ENCODE measurements around the gene TRIP12. TPM values are rescaled to one million over a fixed set of nuclear protein-coding genes. Genes with fewer than 3 reads are reported as not detected.

Gene TRIP12
- total and polyA plus RNA-seq, 2 donors (not counting 3 experiments of a cell fraction or from before 2014, with no cell fraction given), result 53.8 to 278 TPM

DNA sequence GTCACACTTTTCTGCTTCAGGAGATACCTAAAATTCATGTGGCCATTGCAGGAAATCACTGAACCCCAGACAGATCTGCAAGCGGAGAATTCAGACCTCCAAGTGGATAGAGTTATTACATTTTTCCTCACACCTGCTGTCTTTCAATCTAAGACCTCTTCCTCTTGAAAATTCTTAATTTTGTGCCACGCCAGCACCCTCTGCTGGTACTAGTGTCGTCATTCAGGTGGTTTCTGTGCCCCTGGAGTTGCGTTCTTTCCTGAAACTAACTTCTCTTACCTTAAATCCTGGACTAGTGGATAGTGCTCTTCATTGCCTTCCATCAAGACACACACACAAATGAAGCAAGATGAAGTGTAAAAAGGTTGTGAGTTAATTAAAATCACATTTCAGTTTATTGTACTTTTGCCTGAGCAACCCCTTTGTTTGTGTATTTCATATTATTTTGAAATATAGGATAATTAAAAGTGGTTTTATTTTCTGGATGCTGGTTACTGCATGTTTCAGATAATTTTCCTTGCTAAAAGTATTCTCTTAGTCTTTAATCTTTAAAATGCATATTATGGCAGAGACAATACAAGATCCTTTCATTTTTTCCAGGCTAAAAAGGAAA, 205.8 kb downstream of the TRIP12 start:
- H3K9me3 ChIP-seq (replicated peaks; ENCODE audit: control insufficient read depth, insufficient read depth, low read length), result no peaks in the 10 kb centered on the region
- H3K79me2 ChIP-seq (ENCODE audit: control insufficient read depth, insufficient read depth, low read length), result no peaks in the 10 kb centered on the region
- no peak overlapping the region for H3K4me2 ChIP-seq (ENCODE audit: insufficient read depth, low read length)
- H4K20me1 ChIP-seq (replicated peaks; ENCODE audit: control insufficient read depth, extremely low read depth, insufficient read depth, low read length), result no peaks in the 10 kb centered on the region
- ChIA-PET CTCF (interaction anchor here (1.1 to 1.5 kb wide), 3 partner anchors 10 to 1825 kb away, joined by 3 to 4 read pairs (median 4); no protein-coding TSS in a partner anchor), POLR2A (no interaction called here)
- no peak overlapping the region for H2AFZ ChIP-seq (ENCODE audit: low read depth, low read length)
- BruUV-seq (replicated peaks), result no TSS peak
- intact Hi-C loops (cut with micrococcal nuclease) (loop anchor here (2.0 to 5.0 kb wide), 2 partner anchors 284 to 1825 kb away; no protein-coding TSS in a partner anchor), dilution Hi-C loops (cut with MboI; ENCODE audit: extremely low pct_ligation_motif_present, low sequenced_read_pairs) (no loop called here)
- H3K4me1 ChIP-seq (ENCODE audit: control insufficient read depth, extremely low read depth, insufficient read depth, low read length), result peaks cover 6% of the 10 kb centered on the region
- H3K27me3 ChIP-seq (ENCODE audit: control insufficient read depth in 2 of 2, insufficient read depth in 2 of 2, low read length in 2 of 2), result peaks cover 22 to 38% of the 10 kb centered on the region in 2 experiments
- no peak for FAIRE-seq
- H3K9ac ChIP-seq (replicated peaks; ENCODE audit: extremely low read depth, insufficient read depth, low read length), result no peak overlapping the region
- H3K9me1 ChIP-seq (replicated peaks; ENCODE audit: control insufficient read depth, extremely low read depth, insufficient read depth, low read length), result no peaks in the 10 kb centered on the region
- H3K4me3 ChIP-seq (replicated peaks in 1 of 3; ENCODE audit: insufficient read depth in 1 of 3, low read depth in 1 of 3, low read length in 3 of 3), result no peak overlapping the region
- DNase-seq (ENCODE audit: low read depth, low spot score), result peak; percentile 10
- TF ChIP-seq, protein P1, sequence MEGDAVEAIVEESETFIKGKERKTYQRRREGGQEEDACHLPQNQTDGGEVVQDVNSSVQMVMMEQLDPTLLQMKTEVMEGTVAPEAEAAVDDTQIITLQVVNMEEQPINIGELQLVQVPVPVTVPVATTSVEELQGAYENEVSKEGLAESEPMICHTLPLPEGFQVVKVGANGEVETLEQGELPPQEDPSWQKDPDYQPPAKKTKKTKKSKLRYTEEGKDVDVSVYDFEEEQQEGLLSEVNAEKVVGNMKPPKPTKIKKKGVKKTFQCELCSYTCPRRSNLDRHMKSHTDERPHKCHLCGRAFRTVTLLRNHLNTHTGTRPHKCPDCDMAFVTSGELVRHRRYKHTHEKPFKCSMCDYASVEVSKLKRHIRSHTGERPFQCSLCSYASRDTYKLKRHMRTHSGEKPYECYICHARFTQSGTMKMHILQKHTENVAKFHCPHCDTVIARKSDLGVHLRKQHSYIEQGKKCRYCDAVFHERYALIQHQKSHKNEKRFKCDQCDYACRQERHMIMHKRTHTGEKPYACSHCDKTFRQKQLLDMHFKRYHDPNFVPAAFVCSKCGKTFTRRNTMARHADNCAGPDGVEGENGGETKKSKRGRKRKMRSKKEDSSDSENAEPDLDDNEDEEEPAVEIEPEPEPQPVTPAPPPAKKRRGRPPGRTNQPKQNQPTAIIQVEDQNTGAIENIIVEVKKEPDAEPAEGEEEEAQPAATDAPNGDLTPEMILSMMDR (IDR thresholded peaks at IDR 0.05; ENCODE audit: extremely low read depth in 1 of 2, insufficient read depth in 1 of 2, low read depth in 1 of 2, low read length in 2 of 2), result peak; percentile 26 to 36
- TF ChIP-seq POLR2A (IDR thresholded peaks at IDR 0.05; ENCODE audit: low read depth, low read length), result no peak
- H3K36me3 ChIP-seq (ENCODE audit: control insufficient read depth in 2 of 2, extremely low read depth in 1 of 2, insufficient read depth in 2 of 2, low read length in 2 of 2), result no peaks in the 10 kb centered on the region
- H3K27ac ChIP-seq (ENCODE audit: insufficient read depth, low read depth, low read length), result no peak overlapping the region

DNA sequence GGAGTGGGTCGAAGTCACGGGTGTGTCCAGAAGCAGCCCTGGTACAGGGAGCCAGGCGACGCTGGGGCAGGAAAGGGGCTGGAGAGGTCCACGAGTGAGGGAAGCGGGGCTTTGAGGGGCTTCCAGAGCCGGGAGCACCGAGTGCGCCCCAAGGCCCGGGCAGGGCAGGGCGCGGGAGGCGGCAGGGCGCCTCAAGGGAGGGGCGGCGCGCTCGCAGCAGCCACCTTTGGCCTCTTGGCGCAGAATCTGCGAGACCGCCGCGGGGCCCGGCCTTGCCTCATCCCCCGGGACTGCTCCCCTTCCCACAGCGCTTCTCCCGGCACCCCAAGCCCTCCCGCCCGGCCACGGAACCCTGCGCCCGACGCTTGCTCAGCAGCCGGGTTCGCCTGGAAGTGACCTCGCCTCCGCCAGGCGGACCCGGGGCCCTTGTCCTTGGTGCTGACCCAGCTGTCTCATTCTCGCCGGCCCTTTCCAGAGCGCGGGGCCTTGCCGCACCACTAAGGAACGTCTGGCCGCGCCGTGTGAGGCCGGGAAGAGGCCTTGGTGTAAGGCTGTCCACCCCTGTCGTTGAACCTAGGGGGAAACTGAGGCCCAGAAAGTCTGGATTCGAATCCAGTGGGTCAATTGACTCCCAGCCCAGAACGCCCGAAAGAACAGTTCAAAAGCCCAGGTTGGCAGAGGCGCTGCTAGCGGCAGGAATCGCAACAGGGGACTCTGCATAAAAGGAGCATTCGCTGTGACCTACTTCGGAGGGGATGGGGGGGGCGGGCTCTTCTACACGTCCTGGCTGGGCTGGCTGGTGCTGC, 206.9 kb downstream of the TRIP12 start:
- dilution Hi-C loops (cut with MboI; ENCODE audit: extremely low pct_ligation_motif_present, low sequenced_read_pairs) (no loop called here), intact Hi-C loops (cut with micrococcal nuclease) (loop anchor here (5.0 kb wide), 1 partner anchor 283 kb away; no protein-coding TSS in a partner anchor)
- Histone ChIP-seq H2AFZ (ENCODE audit: low read depth, low read length) (no peak overlapping the region), H3K27ac (ENCODE audit: insufficient read depth, low read depth, low read length) (no peak overlapping the region), H3K4me1 (ENCODE audit: control insufficient read depth, extremely low read depth, insufficient read depth, low read length) (peaks cover 6% of the 10 kb centered on the region), H3K9me1 (replicated peaks; ENCODE audit: control insufficient read depth, extremely low read depth, insufficient read depth, low read length) (no peaks in the 10 kb centered on the region), H3K4me3 (replicated peaks in 1 of 3; ENCODE audit: insufficient read depth in 1 of 3, low read depth in 1 of 3, low read length in 3 of 3) (peak overlapping the region in 2 of 3 experiments; percentile 18 to 20), H4K20me1 (replicated peaks; ENCODE audit: control insufficient read depth, extremely low read depth, insufficient read depth, low read length) (no peaks in the 10 kb centered on the region), H3K79me2 (ENCODE audit: control insufficient read depth, insufficient read depth, low read length) (no peaks in the 10 kb centered on the region), H3K36me3 (ENCODE audit: control insufficient read depth in 2 of 2, extremely low read depth in 1 of 2, insufficient read depth in 2 of 2, low read length in 2 of 2) (no peaks in the 10 kb centered on the region), H3K9me3 (replicated peaks; ENCODE audit: control insufficient read depth, insufficient read depth, low read length) (no peaks in the 10 kb centered on the region), H3K4me2 (ENCODE audit: insufficient read depth, low read length) (peak overlapping the region; percentile 62), H3K9ac (replicated peaks; ENCODE audit: extremely low read depth, insufficient read depth, low read length) (no peak overlapping the region), H3K27me3 (ENCODE audit: control insufficient read depth in 2 of 2, insufficient read depth in 2 of 2, low read length in 2 of 2) (peaks cover 22 to 41% of the 10 kb centered on the region in 2 experiments)
- ChIA-PET CTCF (interaction anchor here (0.8 to 1.5 kb wide), 4 partner anchors 11 to 1824 kb away, joined by 3 to 6 read pairs (median 4); no protein-coding TSS in a partner anchor), POLR2A (no interaction called here)
- DNase-seq (ENCODE audit: low read depth, low spot score), result peak; percentile 50
- TF ChIP-seq GATA2 (IDR thresholded peaks at IDR 0.05; ENCODE audit: insufficient read depth, insufficient read length, low read depth, low read length), result no peak
- TF ChIP-seq, protein P2, sequence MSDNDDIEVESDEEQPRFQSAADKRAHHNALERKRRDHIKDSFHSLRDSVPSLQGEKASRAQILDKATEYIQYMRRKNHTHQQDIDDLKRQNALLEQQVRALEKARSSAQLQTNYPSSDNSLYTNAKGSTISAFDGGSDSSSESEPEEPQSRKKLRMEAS (IDR thresholded peaks at IDR 0.05; ENCODE audit: insufficient read depth, insufficient read length), result no peak
- TF ChIP-seq JUN (IDR thresholded peaks at IDR 0.05; ENCODE audit: borderline replicate concordance, insufficient read depth, insufficient read length, low read depth), result no peak
- TF ChIP-seq, protein P1 (IDR thresholded peaks at IDR 0.05; ENCODE audit: extremely low read depth in 1 of 2, insufficient read depth in 1 of 2, low read depth in 1 of 2, low read length in 2 of 2), result no peak
- TF ChIP-seq POLR2A (IDR thresholded peaks at IDR 0.05; ENCODE audit: low read depth, low read length), result no peak
- TF ChIP-seq POLR2AphosphoS5 (IDR thresholded peaks at IDR 0.05; ENCODE audit: insufficient read depth, low read depth, low read length), result no peak
- TF ChIP-seq FOS (IDR thresholded peaks at IDR 0.05; ENCODE audit: borderline replicate concordance, insufficient read depth, low read length), result no peak
- FAIRE-seq, result peak; percentile 67
- BruUV-seq (replicated peaks), result no TSS peak
